Measurements from ENCODE around the gene MAPK1. TPM values are rescaled to one million over a fixed set of nuclear protein-coding genes. Genes with fewer than 3 reads are reported as not detected.

MAPK1 gene
- total and polyA plus RNA-seq, 9 of the 15 experiments (the other 6 are each of a cell fraction or from before 2014, with no cell fraction given): 46.3 to 575 (median 283) TPM

DNA sequence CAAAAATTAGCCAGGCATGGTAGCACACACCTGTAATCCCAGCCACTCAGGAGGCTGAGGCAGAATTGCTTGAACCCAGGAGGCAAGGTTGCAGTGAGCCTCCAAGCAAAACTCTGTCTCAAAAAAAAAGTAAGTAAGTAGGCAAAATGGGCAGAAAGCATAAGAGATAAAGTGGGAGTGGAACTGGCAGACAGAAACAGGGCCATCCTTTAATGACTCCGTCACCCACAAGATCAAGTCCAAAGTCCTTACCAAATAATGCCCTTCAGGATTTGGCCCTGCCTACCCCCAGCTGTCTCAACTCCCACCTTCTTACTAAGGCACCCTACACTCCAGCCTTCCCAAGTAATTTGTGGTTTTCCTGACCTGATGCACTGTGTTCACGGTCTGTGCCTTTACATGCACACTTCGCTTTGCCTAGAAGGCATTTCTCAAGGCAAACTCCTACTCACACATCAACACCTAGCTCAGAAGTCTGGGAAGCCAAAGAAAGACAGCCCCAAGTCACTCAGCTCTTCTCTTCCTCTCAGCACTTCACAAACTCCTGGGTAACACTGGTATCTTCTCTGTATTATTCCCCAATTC is 6.1 kb downstream of the MAPK1 start:
- H3K9me1 ChIP-seq (ENCODE audit: control insufficient read depth, insufficient read depth, low read length): peaks cover 37% of the 10 kb centered on the region
- peaks cover 100% of the 10 kb centered on the region for H3K79me2 ChIP-seq (ENCODE audit: control insufficient read depth, insufficient read depth, low read length)
- peaks cover 44 to 72% of the 10 kb centered on the region in 2 experiments for H3K4me1 ChIP-seq (replicated peaks in 1 of 2; ENCODE audit: control insufficient read depth in 2 of 2, insufficient read depth in 2 of 2, low read length in 2 of 2)
- H3K9ac ChIP-seq (ENCODE audit: insufficient read depth in 1 of 2, low read depth in 2 of 2, low read length in 2 of 2): peak overlapping the region in 1 of 2 experiments; percentile 23; a peak in 1 of 4 replicates
- no peaks in the 10 kb centered on the region for H3K9me3 ChIP-seq (replicated peaks; ENCODE audit: control insufficient read depth, insufficient read depth, low read depth, low read length)
- H2AFZ ChIP-seq (ENCODE audit: low read depth, low read length): no peak overlapping the region
- peaks cover 97% of the 10 kb centered on the region for H4K20me1 ChIP-seq (replicated peaks; ENCODE audit: control insufficient read depth, insufficient read depth, low read length)
- H3K27ac ChIP-seq (ENCODE audit: extremely low read depth, low read depth, low read length): 0 out of 3 replicates have a peak overlapping the region, but pooled peaks have one; percentile 0
- in situ Hi-C loops (cut with MboI): no loop called here
- no peaks in the 10 kb centered on the region for H3K27me3 ChIP-seq (ENCODE audit: control insufficient read depth in 2 of 2, insufficient read depth in 2 of 2, low read length in 2 of 2)
- DNase-seq (ENCODE audit: extremely low read depth in 1 of 4, low spot score in 3 of 4): peak in 2 of 4 experiments; percentile 31 to 42
- intact Hi-C loops (cut with micrococcal nuclease): loop anchor here (10.0 kb wide), 1 partner anchor 693 kb away; the partner anchor contains the start of gene PRAME
- ChIA-PET POLR2A (interaction anchor here (0.5 to 45.6 kb wide), 15 partner anchors 4 to 987 kb away, joined by 3 to 1351 read pairs (median 4); partner anchors contain the start of gene MAPK1), CTCF (ENCODE audit: low intra/inter-chr PET ratio) (no interaction called here)
- WGBS (ENCODE audit: insufficient coverage, low coverage, missing lambda C conversion rate): 72% methylated on average over 3 of the region's 3 CpGs
- BruUV-seq (replicated peaks): no TSS peak
- ATAC-seq: peak; percentile 3
- H3K4me3 ChIP-seq: no peak overlapping the region
- H3K36me3 ChIP-seq (ENCODE audit: control insufficient read depth, insufficient read depth, low read length): peaks cover 74% of the 10 kb centered on the region
- peak overlapping the region; percentile 13; the same call in 1 of the 2 replicates for H3K4me2 ChIP-seq (ENCODE audit: insufficient read depth, low read length)
- TF ChIP-seq SIX5 (IDR thresholded peaks at IDR 0.05; ENCODE audit: borderline replicate concordance in 1 of 2, insufficient read depth in 1 of 2, low read depth in 1 of 2, low read length in 2 of 2) (no peak), GATAD2A (IDR thresholded peaks at IDR 0.05) (no peak), MTA2 (IDR thresholded peaks at IDR 0.05; ENCODE audit: low read depth) (no peak), RCOR1 (IDR thresholded peaks at IDR 0.05; ENCODE audit: borderline replicate concordance in 1 of 2, low read depth in 2 of 2, low read length in 2 of 2) (no peak), ZNF586 (CRISPR knock-in tag; conservative IDR thresholded peaks at IDR 0.05) (no peak)
- TF ChIP-seq, protein P1, sequence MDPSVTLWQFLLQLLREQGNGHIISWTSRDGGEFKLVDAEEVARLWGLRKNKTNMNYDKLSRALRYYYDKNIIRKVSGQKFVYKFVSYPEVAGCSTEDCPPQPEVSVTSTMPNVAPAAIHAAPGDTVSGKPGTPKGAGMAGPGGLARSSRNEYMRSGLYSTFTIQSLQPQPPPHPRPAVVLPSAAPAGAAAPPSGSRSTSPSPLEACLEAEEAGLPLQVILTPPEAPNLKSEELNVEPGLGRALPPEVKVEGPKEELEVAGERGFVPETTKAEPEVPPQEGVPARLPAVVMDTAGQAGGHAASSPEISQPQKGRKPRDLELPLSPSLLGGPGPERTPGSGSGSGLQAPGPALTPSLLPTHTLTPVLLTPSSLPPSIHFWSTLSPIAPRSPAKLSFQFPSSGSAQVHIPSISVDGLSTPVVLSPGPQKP (CRISPR knock-in tag; IDR thresholded peaks at IDR 0.05): no peak
- TF ChIP-seq, protein P2, sequence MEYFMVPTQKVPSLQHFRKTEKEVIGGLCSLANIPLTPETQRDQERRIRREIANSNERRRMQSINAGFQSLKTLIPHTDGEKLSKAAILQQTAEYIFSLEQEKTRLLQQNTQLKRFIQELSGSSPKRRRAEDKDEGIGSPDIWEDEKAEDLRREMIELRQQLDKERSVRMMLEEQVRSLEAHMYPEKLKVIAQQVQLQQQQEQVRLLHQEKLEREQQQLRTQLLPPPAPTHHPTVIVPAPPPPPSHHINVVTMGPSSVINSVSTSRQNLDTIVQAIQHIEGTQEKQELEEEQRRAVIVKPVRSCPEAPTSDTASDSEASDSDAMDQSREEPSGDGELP (CRISPR knock-in tag; IDR thresholded peaks at IDR 0.05; ENCODE audit: borderline replicate concordance): no peak
- TF ChIP-seq, protein P3, sequence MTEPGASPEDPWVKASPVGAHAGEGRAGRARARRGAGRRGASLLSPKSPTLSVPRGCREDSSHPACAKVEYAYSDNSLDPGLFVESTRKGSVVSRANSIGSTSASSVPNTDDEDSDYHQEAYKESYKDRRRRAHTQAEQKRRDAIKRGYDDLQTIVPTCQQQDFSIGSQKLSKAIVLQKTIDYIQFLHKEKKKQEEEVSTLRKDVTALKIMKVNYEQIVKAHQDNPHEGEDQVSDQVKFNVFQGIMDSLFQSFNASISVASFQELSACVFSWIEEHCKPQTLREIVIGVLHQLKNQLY (CRISPR knock-in tag; conservative IDR thresholded peaks at IDR 0.05): 0 out of 4 replicates have a peak, but pooled peaks of 1 of the 2 experiments have one; percentile 17
- TF ChIP-seq, protein P4, sequence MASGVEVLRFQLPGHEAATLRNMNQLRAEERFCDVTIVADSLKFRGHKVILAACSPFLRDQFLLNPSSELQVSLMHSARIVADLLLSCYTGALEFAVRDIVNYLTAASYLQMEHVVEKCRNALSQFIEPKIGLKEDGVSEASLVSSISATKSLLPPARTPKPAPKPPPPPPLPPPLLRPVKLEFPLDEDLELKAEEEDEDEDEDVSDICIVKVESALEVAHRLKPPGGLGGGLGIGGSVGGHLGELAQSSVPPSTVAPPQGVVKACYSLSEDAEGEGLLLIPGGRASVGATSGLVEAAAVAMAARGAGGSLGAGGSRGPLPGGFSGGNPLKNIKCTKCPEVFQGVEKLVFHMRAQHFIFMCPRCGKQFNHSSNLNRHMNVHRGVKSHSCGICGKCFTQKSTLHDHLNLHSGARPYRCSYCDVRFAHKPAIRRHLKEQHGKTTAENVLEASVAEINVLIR (CRISPR knock-in tag; IDR thresholded peaks at IDR 0.05): no peak
- FAIRE-seq: no peak
